ENCODE data around the gene BCKDHB.
"Not testable (repeated sequence)": the region's sequence is repeated elsewhere in the genome, so short reads cannot be mapped to it uniquely, and the experiment has no call there.

- TF ChIP-seq, protein P1, sequence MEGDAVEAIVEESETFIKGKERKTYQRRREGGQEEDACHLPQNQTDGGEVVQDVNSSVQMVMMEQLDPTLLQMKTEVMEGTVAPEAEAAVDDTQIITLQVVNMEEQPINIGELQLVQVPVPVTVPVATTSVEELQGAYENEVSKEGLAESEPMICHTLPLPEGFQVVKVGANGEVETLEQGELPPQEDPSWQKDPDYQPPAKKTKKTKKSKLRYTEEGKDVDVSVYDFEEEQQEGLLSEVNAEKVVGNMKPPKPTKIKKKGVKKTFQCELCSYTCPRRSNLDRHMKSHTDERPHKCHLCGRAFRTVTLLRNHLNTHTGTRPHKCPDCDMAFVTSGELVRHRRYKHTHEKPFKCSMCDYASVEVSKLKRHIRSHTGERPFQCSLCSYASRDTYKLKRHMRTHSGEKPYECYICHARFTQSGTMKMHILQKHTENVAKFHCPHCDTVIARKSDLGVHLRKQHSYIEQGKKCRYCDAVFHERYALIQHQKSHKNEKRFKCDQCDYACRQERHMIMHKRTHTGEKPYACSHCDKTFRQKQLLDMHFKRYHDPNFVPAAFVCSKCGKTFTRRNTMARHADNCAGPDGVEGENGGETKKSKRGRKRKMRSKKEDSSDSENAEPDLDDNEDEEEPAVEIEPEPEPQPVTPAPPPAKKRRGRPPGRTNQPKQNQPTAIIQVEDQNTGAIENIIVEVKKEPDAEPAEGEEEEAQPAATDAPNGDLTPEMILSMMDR (IDR thresholded peaks at IDR 0.05): not testable (repeated sequence)
- TF ChIP-seq TAF1 (IDR thresholded peaks at IDR 0.05; ENCODE audit: borderline replicate concordance, low read depth, low read length); NFIC (IDR thresholded peaks at IDR 0.05; ENCODE audit: borderline replicate concordance); POLR2AphosphoS5 (IDR thresholded peaks at IDR 0.05; ENCODE audit: low read depth, low read length); JUND (IDR thresholded peaks at IDR 0.05); SIN3A (IDR thresholded peaks at IDR 0.05; ENCODE audit: borderline replicate concordance, low read depth, low read length); TCF12 (IDR thresholded peaks at IDR 0.05): not testable (repeated sequence)
- TF ChIP-seq, protein P2, sequence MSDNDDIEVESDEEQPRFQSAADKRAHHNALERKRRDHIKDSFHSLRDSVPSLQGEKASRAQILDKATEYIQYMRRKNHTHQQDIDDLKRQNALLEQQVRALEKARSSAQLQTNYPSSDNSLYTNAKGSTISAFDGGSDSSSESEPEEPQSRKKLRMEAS (IDR thresholded peaks at IDR 0.05; ENCODE audit: low read depth): not testable (repeated sequence)
These were observed 16.1 kb downstream of the BCKDHB start for GRCh38 chr6:80122576-80122975.

All from SK-N-SH (cell line).